Neuronal stem cell (in vitro differentiated cells): ENCODE data around the gene SHISAL1.

Source experiments
- DNase-seq: peaks from one replicate; pipeline ENCODE4 v3.0.0-alpha.2; 2013; ENCODE audit warnings: low spot score
- H2AFZ ChIP-seq: one replicate; pipeline ENCODE4 v1.6.1; 2013; ENCODE audit warnings: mild to moderate bottlenecking, low read length, inconsistent platforms
- H2AK5ac ChIP-seq: 2 replicates; pipeline ENCODE4 v1.6.1; 2013; ENCODE audit warnings: low read depth, mild to moderate bottlenecking, inconsistent platforms, low read length, moderate library complexity, mixed read lengths
- H2BK120ac ChIP-seq: 2 replicates; pipeline ENCODE4 v1.6.1; 2013; ENCODE audit warnings: low read depth, mild to moderate bottlenecking, inconsistent platforms, low read length, moderate library complexity, mixed read lengths
- H2BK12ac ChIP-seq: one replicate; pipeline ENCODE4 v1.6.1; 2013; ENCODE audit warnings: low read length, inconsistent platforms
- H2BK15ac ChIP-seq: 2 replicates; pipeline ENCODE4 v1.6.1; 2013; ENCODE audit warnings: mild to moderate bottlenecking, low read length, inconsistent platforms, mixed read lengths
- H2BK5ac ChIP-seq: one replicate; pipeline ENCODE4 v1.6.1; 2013; ENCODE audit warnings: inconsistent platforms, mild to moderate bottlenecking, low read length, moderate library complexity
- H3K14ac ChIP-seq: one replicate; pipeline ENCODE4 v1.6.1; 2013; ENCODE audit warnings: low read length, inconsistent platforms
- H3K18ac ChIP-seq: 2 replicates; pipeline ENCODE4 v1.6.1; 2013; ENCODE audit warnings: low read length, inconsistent platforms
- H3K23ac ChIP-seq: 2 replicates; pipeline ENCODE4 v1.6.1; 2013; ENCODE audit warnings: low read depth, mild to moderate bottlenecking, mixed read lengths, low read length, inconsistent platforms; ENCODE audit not compliant: poor library complexity
- H3K27ac ChIP-seq: replicated peaks from 3 replicates; pipeline ENCODE4 v1.5.1; 2013; ENCODE audit warnings: low read length, inconsistent platforms
- H3K27me3 ChIP-seq, 3 experiments: 2 replicates each; pipeline ENCODE4 v1.6.1; 2013; ENCODE audit warnings: low read length in 3 of 3, mild to moderate bottlenecking in 2 of 3, inconsistent platforms in 1 of 3, low read depth in 1 of 3, mixed read lengths in 1 of 3, moderate library complexity in 1 of 3; ENCODE audit not compliant: control insufficient read depth in 3 of 3, insufficient read depth in 3 of 3
- H3K36me3 ChIP-seq, 2 donors: replicated peaks in 1 of 2; 2 replicates each; pipeline ENCODE4 v1.6.1; 2013; ENCODE audit warnings: low read length in 2 of 2; ENCODE audit not compliant: control insufficient read depth in 2 of 2, insufficient read depth in 2 of 2
- H3K4ac ChIP-seq: 2 replicates; pipeline ENCODE4 v1.6.1; 2013; ENCODE audit warnings: inconsistent platforms, mild to moderate bottlenecking, low read length, moderate library complexity
- H3K4me1 ChIP-seq, 2 donors: 1 replicate in 1 of 2; 2 replicates in 1 of 2; pipeline ENCODE4 v1.6.1; 2013; ENCODE audit warnings: low read length in 2 of 2, low read depth in 1 of 2; ENCODE audit not compliant: control insufficient read depth in 2 of 2, insufficient read depth in 1 of 2
- H3K4me2 ChIP-seq: one replicate; pipeline ENCODE4 v1.6.1; 2013; ENCODE audit warnings: mild to moderate bottlenecking, low read length, inconsistent platforms; ENCODE audit not compliant: insufficient read depth, poor library complexity, severe bottlenecking
- H3K4me3 ChIP-seq, 2 donors: 2 replicates each; pipeline ENCODE4 v1.5.1; 2013; ENCODE audit warnings: low read length in 2 of 2, mild to moderate bottlenecking in 2 of 2, inconsistent platforms in 1 of 2, moderate library complexity in 1 of 2
- H3K79me1 ChIP-seq: one replicate; pipeline ENCODE4 v1.6.1; 2013; ENCODE audit warnings: low read depth, mild to moderate bottlenecking, inconsistent platforms, low read length, moderate library complexity
- H3K9ac ChIP-seq: one replicate; pipeline ENCODE4 v1.6.1; 2013; ENCODE audit warnings: mild to moderate bottlenecking, low read depth, low read length, inconsistent platforms; ENCODE audit not compliant: poor library complexity
- H3K9me3 ChIP-seq, 2 donors: replicated peaks in 1 of 2; 2 replicates each; pipeline versions ENCODE3 to v1.6.1; 2013; ENCODE audit warnings: low read length in 2 of 2, mild to moderate bottlenecking in 2 of 2, inconsistent platforms in 1 of 2, low read depth in 1 of 2, mixed read lengths in 1 of 2, moderate library complexity in 1 of 2; ENCODE audit not compliant: control insufficient read depth in 2 of 2, insufficient read depth in 1 of 2
- H4K8ac ChIP-seq: one replicate; pipeline ENCODE4 v1.6.1; 2013; ENCODE audit warnings: low read depth, mild to moderate bottlenecking, inconsistent platforms, low read length, moderate library complexity
- H4K91ac ChIP-seq: one replicate; pipeline ENCODE4 v1.6.1; 2013; ENCODE audit warnings: low read length, low read depth, mild to moderate bottlenecking, inconsistent platforms; ENCODE audit not compliant: poor library complexity
- WGBS, 2 donors: extraction: QIAGEN DNeasy Blood & Tissue Kit; methylation state at CpG; one replicate each; pipeline ENCODE4 v1.1.7; 2013; ENCODE audit warnings: missing lambda C conversion rate in 2 of 2, mixed read lengths in 1 of 2; ENCODE audit not compliant: insufficient read length in 2 of 2, insufficient replicate concordance in 1 of 2; ENCODE audit errors: extremely low coverage in 2 of 2; 5-methylcytosine and 5-hydroxymethylcytosine counted together

The SHISAL1 gene

DNA sequence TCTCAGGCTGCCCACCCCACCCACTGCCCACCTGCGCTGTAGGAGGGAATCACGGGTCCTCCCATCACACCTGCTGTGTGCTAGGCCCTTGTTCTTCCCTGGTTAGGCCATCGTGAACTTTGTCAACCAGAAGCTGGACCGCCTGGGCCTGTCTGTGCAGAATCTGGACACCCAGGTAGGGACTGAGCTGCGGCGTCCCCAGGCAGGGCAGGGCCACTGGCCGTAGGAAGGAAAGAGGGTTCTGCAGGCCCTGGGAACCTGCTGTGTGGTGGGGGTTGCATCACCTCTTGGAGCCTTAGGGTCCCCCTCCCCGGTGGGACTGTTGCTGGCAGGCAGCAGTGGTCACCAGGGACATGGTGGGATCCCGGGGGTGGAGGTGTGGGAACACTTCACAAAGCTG is 116.5 kb downstream of the SHISAL1 start:
- Histone ChIP-seq H2AK5ac (peak overlapping the region; percentile 15), H2BK120ac (no peak overlapping the region), H4K8ac (no peak overlapping the region), H3K18ac (peak overlapping the region; percentile 33), H3K4me3 (no peak overlapping the region), H2BK5ac (no peak overlapping the region), H4K91ac (no peak overlapping the region), H3K27me3 (peaks cover 0 to 20% (median 0%) of the 10 kb centered on the region in 3 experiments), H3K23ac (no peak overlapping the region), H3K14ac (peak overlapping the region; percentile 6), H2AFZ (no peak overlapping the region), H2BK12ac (no peak overlapping the region), H3K9me3 (peaks cover 0 to 2% of the 10 kb centered on the region in 2 donors), H3K9ac (peak overlapping the region; percentile 55), H3K79me1 (no peaks in the 10 kb centered on the region), H2BK15ac (no peak overlapping the region), H3K4me2 (no peak overlapping the region), H3K27ac (no peak overlapping the region), H3K36me3 (no peaks in the 10 kb centered on the region), H3K4ac (no peak overlapping the region), H3K4me1 (no peaks in the 10 kb centered on the region)
- DNase-seq, result no peak
- no CpG with 5 or more reads among the region's 9 CpGs for WGBS, 2 donors

DNA sequence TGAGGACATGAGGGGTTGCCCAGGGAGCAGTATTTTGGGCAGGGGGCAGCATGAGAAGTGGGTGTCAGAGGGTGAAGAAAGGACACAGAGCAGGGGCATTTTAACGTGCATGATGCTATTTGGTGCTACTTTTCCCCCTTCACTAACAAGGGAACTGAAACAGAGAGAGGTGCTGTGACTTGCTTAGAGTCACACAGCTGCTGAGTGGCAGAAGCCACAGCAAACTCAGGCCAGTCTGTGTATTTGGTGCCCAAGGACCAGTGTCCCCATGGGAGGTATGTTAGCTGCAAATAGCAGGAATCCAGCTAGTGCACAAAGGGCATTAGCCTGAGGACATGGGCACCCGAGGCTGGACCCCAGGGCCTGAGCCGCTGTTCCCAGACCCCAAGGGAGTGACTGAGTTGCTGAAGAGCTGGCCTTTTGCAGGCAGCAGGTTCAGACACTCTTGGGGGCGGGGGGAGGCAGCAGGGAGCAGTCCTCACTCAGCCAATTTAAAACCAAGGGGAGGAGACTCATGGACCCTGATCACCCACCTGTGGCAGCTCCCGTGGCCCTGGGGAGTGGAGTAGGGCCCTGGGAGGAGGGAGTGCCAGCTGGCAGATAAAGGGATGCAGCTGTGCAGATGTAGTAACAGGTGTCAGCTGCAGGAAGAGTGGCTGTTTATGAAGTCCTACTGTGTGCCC is 117.4 kb downstream of the SHISAL1 start:
- WGBS, 2 donors, result no CpG with 5 or more reads among the region's 5 CpGs
- H3K9ac ChIP-seq, result no peak overlapping the region
- peaks cover 0 to 13% (median 0%) of the 10 kb centered on the region in 3 experiments for H3K27me3 ChIP-seq

DNA sequence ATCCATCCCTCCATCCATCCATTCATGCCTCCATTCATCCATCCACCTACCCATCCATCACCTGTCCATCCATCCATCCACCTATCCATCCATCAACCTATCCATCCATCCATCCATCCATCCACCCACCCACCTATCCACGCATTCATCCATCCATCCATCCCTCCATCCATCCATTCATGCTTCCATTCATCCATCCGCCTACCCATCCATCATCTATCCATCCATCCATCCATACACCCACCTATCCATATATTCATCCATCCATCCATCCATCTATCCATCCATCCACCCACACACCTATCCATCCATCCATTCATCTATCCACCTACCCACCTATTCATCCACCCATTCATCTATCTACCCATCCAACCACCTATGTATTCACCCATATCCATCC is 118.2 kb downstream of the SHISAL1 start:
- Histone ChIP-seq H2AK5ac (no peak overlapping the region), H4K8ac (no peak overlapping the region)
- 100% methylated on average over 1 of the region's 2 CpGs; no CpG with 5 or more reads in 1 of the 2 donors for WGBS, 2 donors

More for the DNA sequence above, 117.4 kb downstream of the SHISAL1 start:
- Histone ChIP-seq H2BK120ac (no peak overlapping the region), H3K4me1 (peaks cover 4% of the 10 kb centered on the region in 2 donors), H3K14ac (no peak overlapping the region), H3K4ac (no peak overlapping the region), H3K9me3 (peaks cover 0 to 2% of the 10 kb centered on the region in 2 donors), H4K91ac (no peak overlapping the region), H2AFZ (no peak overlapping the region), H3K18ac (peak overlapping the region; percentile 75), H2BK15ac (peak overlapping the region; percentile 31), H3K23ac (peak overlapping the region; percentile 28), H2AK5ac (peak overlapping the region; percentile 57), H2BK5ac (peak overlapping the region; percentile 45), H3K4me2 (no peak overlapping the region), H3K36me3 (no peaks in the 10 kb centered on the region), H3K27ac (no peak overlapping the region), H3K4me3 (no peak overlapping the region), H3K79me1 (no peaks in the 10 kb centered on the region), H2BK12ac (no peak overlapping the region), H4K8ac (no peak overlapping the region)
- no peak for DNase-seq

More for the DNA sequence above, 118.2 kb downstream of the SHISAL1 start:
- no peaks in the 10 kb centered on the region for H3K79me1 ChIP-seq
- H3K36me3 ChIP-seq, result no peaks in the 10 kb centered on the region
- H2AFZ ChIP-seq, result no peak overlapping the region
- H3K9ac ChIP-seq, result no peak overlapping the region
- H3K4me2 ChIP-seq, result no peak overlapping the region
- no peak overlapping the region for H3K14ac ChIP-seq
- no peak overlapping the region for H3K4me3 ChIP-seq
- H2BK12ac ChIP-seq, result no peak overlapping the region
- H3K23ac ChIP-seq, result no peak overlapping the region
- no peak overlapping the region for H3K4ac ChIP-seq
- no peak overlapping the region for H2BK15ac ChIP-seq
- H3K27me3 ChIP-seq, result peaks cover 0 to 12% (median 0%) of the 10 kb centered on the region in 3 experiments
- no peak overlapping the region for H3K27ac ChIP-seq
- DNase-seq, result no peak
- H4K91ac ChIP-seq, result no peak overlapping the region
- H3K18ac ChIP-seq, result no peak overlapping the region
- no peak overlapping the region for H2BK120ac ChIP-seq
- H2BK5ac ChIP-seq, result no peak overlapping the region
- H3K4me1 ChIP-seq, result peaks cover 4% of the 10 kb centered on the region in 2 donors
- peaks cover 0 to 2% of the 10 kb centered on the region in 2 donors for H3K9me3 ChIP-seq
